ENCODE measurements around the gene TROAP. TPM values are rescaled to one million over a fixed set of nuclear protein-coding genes. Genes with fewer than 3 reads are reported as not detected.
A peak's percentile ranks its signal among the peaks of the same experiment; 100 is the strongest.

The TROAP gene
- total and polyA plus RNA-seq, 9 of the 15 experiments (the other 6 are each of a cell fraction or from before 2014, with no cell fraction given): 46.4 to 171 (median 59.8) TPM

DNA sequence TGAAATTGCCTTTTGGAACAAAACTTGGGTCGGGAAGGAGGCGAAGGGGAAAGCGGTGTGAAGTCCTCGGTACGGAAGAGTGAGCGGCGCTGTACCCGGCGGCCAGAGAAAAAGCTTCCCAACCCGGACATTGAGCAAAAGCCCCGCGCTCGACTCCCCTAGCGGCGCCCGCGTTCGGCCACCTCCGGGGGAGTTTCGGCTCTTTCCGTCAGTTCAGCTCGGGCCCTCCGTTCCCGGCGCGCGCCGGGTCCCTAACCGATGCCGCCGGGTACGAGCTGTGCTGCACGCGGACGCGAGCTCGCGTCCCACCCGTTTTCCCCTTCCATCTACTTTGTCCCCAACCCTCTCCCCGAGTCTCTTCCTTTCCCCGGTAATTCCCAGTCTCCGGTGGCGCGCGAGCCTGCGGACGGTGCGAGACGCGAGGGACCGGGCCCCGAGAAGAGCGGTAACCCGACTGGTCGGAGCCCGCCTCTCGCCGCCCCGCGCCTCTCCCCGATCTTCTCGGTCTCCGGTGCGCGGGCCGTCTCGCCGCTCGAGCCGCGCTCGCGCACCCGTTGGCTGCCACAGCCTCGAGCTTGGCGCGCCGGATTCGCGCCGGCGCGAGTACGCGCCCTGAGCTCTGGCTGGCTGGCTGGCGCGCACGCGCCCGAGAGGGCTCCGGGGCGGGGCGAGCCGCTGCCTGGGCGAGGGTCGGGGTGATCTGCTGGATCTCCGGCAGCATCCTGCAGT lies 43.8 kb downstream of the TROAP start (continued):
- peak; percentile 62 for TF ChIP-seq MGA (IDR thresholded peaks at IDR 0.05)
- peak; percentile 79 to 86 for TF ChIP-seq E2F6 (IDR thresholded peaks at IDR 0.05; ENCODE audit: borderline replicate concordance in 1 of 2, extremely low read depth in 1 of 2, insufficient read depth in 1 of 2, insufficient read length in 1 of 2, low read depth in 1 of 2, low read length in 1 of 2, poor library complexity in 1 of 2, severe bottlenecking in 1 of 2)
- TF ChIP-seq MEF2A (IDR thresholded peaks at IDR 0.05; ENCODE audit: control insufficient read depth, low read depth, low read length): no peak
- TF ChIP-seq NCOR1 (IDR thresholded peaks at IDR 0.05): 0 out of 2 replicates have a peak, but pooled peaks have one; percentile 14
- 0 out of 2 replicates have a peak, but pooled peaks have one; percentile 82 for TF ChIP-seq CAMTA2 (CRISPR knock-in tag; conservative IDR thresholded peaks at IDR 0.05)
- TF ChIP-seq RBM39 (optimal IDR thresholded peaks at IDR 0.05; ENCODE audit: low read depth, low read length): no peak
- TF ChIP-seq ARID4B (CRISPR knock-in tag; IDR thresholded peaks at IDR 0.05): peak; percentile 55; the same call in 1 of the 2 replicates
- TF ChIP-seq DMBX1 (CRISPR knock-in tag; IDR thresholded peaks at IDR 0.05; ENCODE audit: borderline replicate concordance): peak; percentile 71; the same call in 1 of the 2 replicates

Measured in K562 (cell line).